HG03159 (cell line): ENCODE results near the gene TAOK2.
"Not testable (repeated sequence)": the region's sequence is repeated elsewhere in the genome, so short reads cannot be mapped to it uniquely, and the experiment has no call there.

Experiments used
- ATAC-seq: cut with Tn5 transposase; IDR thresholded peaks from one replicate; pipeline ENCODE4 v1.9.1; 2021; ENCODE audit warnings: mild to moderate bottlenecking, moderate library complexity; ENCODE audit not compliant: unreplicated experiment

The TAOK2 gene

GRCh38 chr16:30018731-30019158 lies 45.1 kb downstream of the TAOK2 start:
- no peak for ATAC-seq

- no peak for ATAC-seq
Observed at GRCh38 chr16:30022887-30023286, 49.2 kb downstream of the TAOK2 start, which contains the start of gene C16orf92. C16orf92 (plus strand) TSS chr16:30023198; CDS start chr16:30023341, 143 bp downstream.

- no peak for ATAC-seq
Observed at GRCh38 chr16:30023586-30023985, 49.9 kb downstream of the TAOK2 start.

GRCh38 chr16:30024451-30024850 lies 50.8 kb downstream of the TAOK2 start:
- ATAC-seq: no peak

- ATAC-seq: no peak
Observed at GRCh38 chr16:30025156-30025555, 51.5 kb downstream of the TAOK2 start.

- ATAC-seq: no peak
Observed at GRCh38 chr16:30025574-30025973, 51.9 kb downstream of the TAOK2 start.

GRCh38 chr16:30026449-30026848 lies 52.8 kb downstream of the TAOK2 start:
- ATAC-seq: no peak

GRCh38 chr16:30027588-30028437 lies 54.1 kb downstream of the TAOK2 start:
- no peak for ATAC-seq

GRCh38 chr16:30028438-30029076 lies 54.9 kb downstream of the TAOK2 start:
- ATAC-seq: no peak

- no peak for ATAC-seq
Observed at GRCh38 chr16:30030011-30030685, 56.5 kb downstream of the TAOK2 start.

GRCh38 chr16:30030841-30031413 lies 57.3 kb downstream of the TAOK2 start, which contains the start of gene TLCD3B:
TLCD3B (minus strand) TSS chr16:30031271; CDS start chr16:30030527, 744 bp downstream.
- no peak for ATAC-seq

GRCh38 chr16:30031477-30031918 lies 57.8 kb downstream of the TAOK2 start:
- ATAC-seq: no peak

- no peak for ATAC-seq
Observed at GRCh38 chr16:30032083-30032819, 58.6 kb downstream of the TAOK2 start.

GRCh38 chr16:30033270-30033669 lies 59.6 kb downstream of the TAOK2 start:
- ATAC-seq: no peak

GRCh38 chr16:30040221-30040620 lies 66.6 kb downstream of the TAOK2 start:
- no peak for ATAC-seq

- not testable (repeated sequence) for ATAC-seq
Observed at GRCh38 chr16:30040690-30041089, 67.0 kb downstream of the TAOK2 start.

- no peak for ATAC-seq
Observed at GRCh38 chr16:30041841-30042240, 68.2 kb downstream of the TAOK2 start.
